RPMI7951 (cell line): ENCODE results near the gene STK17B. TPM values are rescaled to one million over a fixed set of nuclear protein-coding genes. Genes with fewer than 3 reads are reported as not detected.
A peak's percentile ranks its signal among the peaks of the same experiment; 100 is the strongest.
"Not testable (repeated sequence)": the region's sequence is repeated elsewhere in the genome, so short reads cannot be mapped to it uniquely, and the experiment has no call there.

Experiments used
- DNase-seq: peaks from one replicate; pipeline ENCODE4 v3.0.0-alpha.2; 2012; ENCODE audit warnings: low read depth
- total RNA-seq: library from RNA; depleted of rRNA; stranded (reverse); fragments of >200 nt; shearing (Covaris generic); gene quantifications from 2 replicates; pipeline ENCODE4 v1.2.3, GENCODE V29; 2014; rRNA removed

The STK17B gene
- total RNA-seq, 1 experiment from 2014 or later: 75.5 TPM

DNA sequence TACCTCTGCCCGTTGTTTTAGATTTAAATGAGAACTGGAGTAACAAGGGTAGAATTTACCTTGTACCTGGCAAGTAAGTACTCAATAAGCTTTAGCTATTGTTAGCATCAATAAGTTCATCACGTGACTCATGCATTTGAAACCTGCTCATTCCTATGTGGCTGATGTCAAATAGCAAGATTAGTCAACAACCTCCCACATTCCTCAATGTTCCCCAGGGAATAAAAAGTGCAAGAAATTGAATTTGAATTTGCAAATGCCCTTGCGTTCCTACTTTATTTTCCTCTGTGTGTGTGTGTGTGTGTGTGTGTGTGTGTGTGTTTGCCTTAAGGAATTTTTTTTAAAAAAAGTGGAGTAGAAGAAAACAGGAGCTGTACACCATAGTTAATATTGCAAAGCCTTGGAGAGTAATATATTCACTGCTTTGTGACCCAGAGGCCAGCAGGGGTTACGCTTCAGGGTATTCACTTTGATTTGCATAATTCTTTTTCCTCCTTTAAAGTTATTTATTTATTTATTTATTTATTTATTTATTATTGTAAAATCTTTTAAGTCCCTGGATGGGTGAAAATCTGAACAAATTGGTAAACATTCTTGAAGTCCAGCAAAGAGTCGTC, 58.9 kb downstream of the STK17B start:
- peak; percentile 66 for DNase-seq

DNA sequence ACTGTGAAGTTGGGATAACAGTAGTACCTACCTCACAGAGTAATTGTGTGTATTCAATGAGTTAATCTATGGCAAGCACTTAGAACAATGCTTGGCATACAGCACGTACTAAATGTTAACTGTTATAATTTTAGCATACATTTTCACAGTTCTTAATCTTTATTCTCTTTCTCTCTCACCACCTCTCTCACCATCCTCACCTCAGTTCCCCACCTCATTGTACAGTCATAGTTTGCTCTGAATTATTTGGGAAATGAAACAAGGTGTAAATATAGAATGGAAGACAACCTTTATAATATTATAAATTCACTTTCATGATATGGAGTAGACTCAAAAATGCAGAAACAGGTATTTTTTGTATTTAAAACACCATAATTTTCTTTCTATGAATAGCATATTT, 62.8 kb downstream of the STK17B start:
- no peak for DNase-seq

DNA sequence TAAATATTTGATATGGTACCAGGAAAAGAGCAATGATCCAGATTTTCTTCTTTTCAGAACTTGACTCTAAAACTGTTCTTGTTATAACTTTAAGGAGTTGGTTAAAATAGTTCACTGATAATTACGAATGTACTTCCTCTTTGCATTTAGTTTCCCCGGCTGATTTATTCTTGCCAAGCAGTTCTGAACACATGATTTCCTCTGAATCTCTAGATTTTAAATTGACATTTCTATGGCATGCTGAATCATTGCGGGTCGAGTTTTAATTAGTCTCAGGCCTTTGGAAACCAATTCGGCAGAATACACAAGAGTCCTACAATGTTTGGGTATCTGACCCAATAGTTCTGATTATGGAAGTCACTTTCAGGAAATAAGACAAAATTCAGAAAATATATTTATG, 65.4 kb downstream of the STK17B start:
- DNase-seq: peak; percentile 25

DNA sequence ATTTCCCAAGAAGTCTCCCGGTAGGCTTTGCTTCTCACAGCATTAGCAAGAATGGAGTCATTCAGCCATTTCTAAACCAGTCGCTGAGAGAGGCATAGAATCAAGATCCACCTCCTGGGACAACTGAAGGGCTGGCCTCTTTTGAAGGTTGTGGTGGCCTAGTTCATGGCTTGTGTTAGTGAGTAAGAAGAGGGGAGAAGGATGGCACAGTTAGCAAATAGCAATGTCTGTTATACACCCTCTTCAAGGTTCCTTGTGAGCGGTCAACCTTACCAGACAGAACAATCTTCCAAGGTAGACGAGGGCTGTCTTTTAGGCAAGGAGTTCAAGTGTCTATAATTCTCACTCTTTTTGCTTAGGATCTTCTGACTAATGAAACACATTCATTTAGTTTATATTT, 67.3 kb downstream of the STK17B start:
- DNase-seq: no peak

DNA sequence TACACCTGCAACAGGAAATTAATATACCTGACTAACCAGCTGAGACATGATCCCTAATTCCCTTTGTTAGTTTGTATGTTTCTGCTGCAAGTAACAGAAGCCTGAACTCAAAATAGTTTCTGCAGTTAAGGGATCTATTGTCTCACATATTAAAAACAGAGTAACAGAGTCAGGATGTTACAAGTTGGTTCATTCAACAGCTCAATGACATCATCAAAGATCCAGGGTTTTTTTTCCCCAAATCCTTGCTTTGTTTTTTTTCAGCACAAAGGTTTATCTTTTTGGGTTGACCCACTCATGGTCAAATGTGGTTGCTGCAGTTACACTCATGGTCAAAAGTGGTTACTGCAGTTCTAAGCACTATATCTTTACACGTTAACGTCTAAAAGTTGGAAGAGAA, 67.8 kb downstream of the STK17B start:
- DNase-seq: no peak

DNA sequence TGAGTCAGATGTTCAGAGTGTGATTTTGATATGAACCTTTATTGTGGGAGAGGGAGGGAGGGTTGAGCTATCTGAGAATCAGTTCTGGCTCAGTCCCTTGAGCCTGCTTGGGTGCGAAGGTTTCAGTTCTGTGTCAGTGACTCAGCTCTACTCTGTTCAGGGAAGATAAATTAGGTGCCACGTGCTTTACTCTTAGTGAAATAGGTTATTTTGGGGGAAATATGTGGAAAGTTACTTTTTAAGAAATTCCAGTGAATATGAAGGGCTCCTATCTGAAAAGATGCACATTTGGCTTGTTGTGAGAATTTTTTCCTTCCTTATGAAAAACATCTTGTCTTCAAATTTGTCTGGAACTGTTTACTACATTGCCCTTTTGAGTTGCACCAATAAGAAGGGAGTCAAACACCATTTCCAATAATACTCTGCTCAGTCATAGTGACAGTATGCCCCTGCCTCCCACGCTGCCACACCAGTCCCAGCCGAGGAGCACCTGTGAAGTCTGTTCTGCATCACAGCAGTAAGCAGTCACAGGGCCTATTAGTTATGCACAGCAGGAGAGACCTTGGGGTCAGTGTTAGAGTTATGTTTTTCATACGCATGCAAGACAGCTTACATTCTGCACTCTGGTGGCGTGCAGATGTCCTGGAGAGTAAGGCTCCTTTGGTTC, 69.9 kb downstream of the STK17B start:
- DNase-seq: peak; percentile 32

DNA sequence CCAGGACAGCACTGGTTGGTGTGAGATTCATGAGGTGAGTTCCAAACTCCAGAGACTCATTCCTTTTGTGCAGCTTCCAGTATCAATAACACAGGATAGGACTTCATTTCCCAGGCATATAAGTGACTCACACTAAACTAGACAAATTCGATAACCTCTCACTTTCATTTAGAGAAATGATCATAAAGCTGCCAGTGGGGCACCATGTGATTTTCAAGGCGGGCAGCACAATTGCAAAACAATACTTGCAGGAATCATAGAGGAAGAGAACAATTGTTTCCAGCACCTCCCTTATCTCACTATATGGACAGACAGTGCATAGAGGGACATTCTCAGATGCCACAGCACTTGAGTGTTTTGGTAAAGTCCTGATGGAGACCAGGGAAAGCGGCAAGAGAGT, 71.5 kb downstream of the STK17B start:
- DNase-seq: no peak

DNA sequence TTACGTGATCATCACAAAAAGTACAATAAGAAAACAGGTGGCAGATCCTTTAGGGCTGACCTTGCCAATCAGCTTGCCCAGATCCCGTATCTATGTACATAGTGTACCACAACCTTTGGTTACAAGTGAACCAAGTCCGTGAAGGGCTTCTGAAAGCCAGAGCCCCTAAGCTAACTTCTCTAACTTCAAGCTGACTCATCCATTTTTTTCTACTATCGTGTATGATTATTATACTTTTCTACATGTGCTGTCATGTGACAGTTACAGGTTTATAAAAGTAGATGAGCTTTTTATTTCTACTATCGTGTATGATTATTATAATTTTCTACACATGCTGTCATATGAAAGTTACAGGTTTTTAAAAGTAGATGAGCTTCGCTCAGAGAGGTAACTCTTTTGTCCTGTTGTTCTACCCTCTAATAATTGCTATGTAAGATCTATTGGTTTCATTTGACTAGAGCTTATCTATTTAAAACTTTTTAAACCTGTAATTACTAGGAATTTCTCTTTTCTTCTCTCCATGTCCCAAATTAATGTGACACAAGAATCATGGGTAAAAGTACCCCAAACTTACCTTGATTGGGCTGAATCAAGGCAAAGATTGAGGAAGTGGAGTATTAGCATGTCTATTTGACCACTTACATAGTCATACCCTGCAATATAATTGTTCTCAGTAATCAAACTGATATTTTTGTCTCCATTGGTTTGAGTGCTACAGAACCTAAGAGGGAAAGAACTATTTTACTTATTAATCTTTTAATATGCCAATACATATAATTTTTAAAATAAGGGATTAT, 73.3 kb downstream of the STK17B start:
- DNase-seq: no peak

DNA sequence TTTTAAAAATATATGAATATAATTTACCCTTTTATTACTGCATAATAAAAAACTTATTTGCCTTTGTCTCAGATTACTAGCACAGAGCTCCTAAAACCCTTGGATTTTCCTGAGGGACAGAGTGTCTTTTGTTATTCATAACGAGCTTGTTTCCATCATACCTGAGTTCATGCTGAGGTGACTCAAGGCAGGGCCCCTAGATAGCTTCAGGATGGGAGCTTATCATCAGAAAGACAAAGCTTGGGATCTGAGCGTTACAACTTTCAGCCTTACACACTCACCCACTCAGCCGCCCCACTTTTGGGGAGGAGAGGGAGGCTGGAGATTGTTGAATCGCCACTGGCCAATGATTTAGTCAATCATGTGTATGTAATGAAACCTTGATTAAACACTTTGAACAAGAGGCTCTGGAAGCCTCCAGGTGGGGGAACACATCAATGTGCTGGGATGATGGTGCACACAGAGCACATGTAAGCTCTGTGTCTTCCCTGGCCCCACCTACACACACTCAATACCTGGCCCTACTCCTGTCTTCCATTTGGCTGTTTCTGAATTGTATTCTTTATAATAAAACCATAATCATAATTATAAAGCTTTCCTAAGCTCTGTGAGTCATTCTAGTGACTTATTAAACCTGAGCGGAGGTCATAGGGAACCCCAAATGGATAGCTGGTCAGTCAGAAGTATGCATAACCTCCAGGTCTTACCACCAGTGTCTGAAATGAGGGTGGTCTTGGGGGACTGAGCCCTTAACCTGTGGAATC, 74.2 kb downstream of the STK17B start:
- no peak for DNase-seq

DNA sequence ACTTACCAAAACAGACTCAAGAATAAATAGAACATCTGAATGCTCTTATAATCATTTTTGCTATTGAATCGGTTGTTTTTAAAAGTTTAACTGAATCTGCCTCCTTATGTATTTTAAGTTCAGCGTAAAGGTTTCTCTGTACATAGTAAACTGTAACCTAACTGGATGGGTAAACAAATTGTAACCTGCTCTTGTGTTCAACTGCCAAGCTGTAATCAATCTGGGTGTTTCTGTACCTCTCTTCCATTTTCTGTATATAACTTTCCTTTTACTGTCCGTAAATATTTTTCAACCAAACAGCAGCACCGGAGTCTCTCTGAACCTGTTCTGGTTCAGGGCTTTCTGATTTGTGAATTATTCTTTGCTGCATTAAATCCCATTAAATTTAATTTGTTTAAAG, 75.1 kb downstream of the STK17B start:
- no peak for DNase-seq

DNA sequence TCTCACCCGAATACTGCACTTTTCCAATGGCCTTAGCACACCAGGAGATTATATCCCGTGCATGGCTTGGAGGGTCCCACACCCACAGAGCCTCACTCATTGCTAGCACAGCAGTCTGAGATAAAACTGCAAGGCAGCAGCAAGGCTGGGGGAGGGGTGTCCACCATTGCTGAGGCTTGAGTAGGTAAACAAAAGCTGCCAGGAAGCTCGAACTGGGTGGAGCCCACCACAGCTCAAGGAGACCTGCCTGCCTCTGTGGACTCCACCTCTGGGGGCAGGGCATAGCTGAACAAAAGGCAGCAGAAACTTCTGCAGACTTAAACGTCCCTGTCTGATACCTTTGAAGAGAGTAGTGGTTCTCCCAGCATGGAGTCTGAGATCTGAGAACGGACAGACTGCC, 81.9 kb downstream of the STK17B start:
- not testable (repeated sequence) for DNase-seq

DNA sequence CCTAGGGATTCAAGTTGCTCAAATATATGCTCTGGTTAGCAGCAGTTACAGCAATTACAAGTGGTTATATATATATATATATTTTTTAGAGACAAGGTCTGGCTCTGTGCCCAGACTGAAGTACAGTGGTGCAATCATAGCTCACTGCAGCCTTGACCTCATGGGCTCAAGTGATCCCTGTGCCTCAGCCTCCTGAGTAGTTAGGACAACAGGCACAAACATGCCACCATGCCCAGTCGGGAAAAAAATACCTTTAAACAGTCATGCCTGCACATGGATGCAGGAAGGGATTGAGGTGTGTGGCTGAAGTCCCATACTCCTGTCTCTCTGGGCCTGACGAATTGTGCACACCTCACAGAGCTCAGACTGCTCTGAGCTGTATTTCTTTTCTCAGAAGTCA, 83.2 kb downstream of the STK17B start:
- no peak for DNase-seq

DNA sequence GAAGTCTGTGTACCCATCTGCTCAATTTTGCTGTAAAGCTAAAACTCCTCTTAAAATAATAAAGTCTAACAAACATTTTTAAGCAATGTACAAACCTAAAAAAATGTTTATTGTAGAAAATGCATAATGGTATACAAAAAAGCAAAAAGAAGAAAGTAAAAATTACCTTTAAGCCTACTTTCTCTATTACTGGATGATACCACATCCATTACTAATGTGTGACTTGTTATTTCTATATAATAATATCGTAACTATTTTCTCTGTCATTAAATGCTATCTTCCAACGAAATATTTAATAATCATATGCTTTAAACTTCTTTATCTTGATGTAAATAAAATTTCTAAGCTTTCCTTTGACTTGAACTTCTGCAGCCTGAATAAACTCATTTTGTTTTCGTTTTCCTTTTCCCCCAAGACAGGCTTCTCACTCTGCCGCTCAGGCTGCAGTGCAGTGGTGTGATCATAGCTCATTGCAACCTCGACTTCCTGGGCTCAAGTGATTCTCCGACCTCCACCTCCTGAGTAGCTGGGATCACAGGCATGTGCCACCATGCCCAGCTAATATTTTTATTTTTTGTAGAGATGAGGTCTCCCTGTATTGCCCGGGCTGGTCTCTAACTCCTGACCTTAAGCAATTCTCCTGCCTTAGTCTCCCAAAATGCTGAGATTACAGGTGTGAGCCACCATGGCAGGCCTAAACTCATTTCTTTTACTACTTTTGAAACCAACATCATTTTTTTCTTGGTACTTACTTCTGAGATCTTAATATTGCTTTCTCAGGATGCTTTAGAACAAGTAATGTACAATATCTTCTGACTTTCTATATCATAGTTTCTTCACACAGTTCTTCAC, 84.6 kb downstream of the STK17B start:
- no peak for DNase-seq

DNA sequence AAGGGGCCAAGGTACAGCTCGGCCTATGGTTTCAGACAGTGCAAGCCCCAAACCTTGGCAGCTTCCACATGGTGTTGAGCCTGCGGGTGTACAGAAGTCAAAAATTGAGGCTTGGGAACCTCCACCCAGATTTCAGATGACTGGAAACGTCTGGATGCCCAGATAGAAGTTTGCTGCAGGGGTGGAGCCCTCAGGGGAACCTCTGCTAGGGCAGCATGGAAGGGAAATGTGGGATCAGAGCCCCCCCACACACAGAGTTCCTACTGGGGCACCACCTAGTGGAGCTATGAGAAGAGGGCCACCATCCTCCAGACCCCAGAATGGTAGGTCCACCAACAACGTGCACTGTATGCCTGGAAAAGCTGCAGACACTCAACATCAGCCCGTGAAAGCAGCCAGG, 87.8 kb downstream of the STK17B start:
- DNase-seq: no peak

Other genes with a start within 250 kb of the STK17B start
- 0.78 and 1.3 TPM in 2 replicates for gene DNAH7, start 102.7 kb downstream of the STK17B start, total RNA-seq